ENCODE data around the gene CEP72.
"Not testable (repeated sequence)": the region's sequence is repeated elsewhere in the genome, so short reads cannot be mapped to it uniquely, and the experiment has no call there.

CEP72 gene

GRCh38 chr5:603081-603998 is 8.8 kb upstream of the CEP72 start:
- ChIA-PET CTCF (no interaction called here), POLR2A (no interaction called here)
- DNase-seq (ENCODE audit: extremely low spot score): no peak
- TF ChIP-seq PKNOX1 (IDR thresholded peaks at IDR 0.05) (no peak), SUZ12 (IDR thresholded peaks at IDR 0.05) (no peak), ZNF384 (IDR thresholded peaks at IDR 0.05) (no peak), BHLHE40 (IDR thresholded peaks at IDR 0.05; ENCODE audit: borderline replicate concordance) (no peak), ARNT (IDR thresholded peaks at IDR 0.05) (no peak), NFRKB (IDR thresholded peaks at IDR 0.05) (no peak), SP1 (IDR thresholded peaks at IDR 0.05) (no peak)

- CTCF ChIA-PET: no interaction called here
- DNase-seq (ENCODE audit: extremely low spot score): no peak
- POLR2A ChIA-PET: no interaction called here
- TF ChIP-seq HDGF (IDR thresholded peaks at IDR 0.05; ENCODE audit: borderline replicate concordance) (no peak), TARDBP (IDR thresholded peaks at IDR 0.05) (no peak), NFRKB (IDR thresholded peaks at IDR 0.05) (no peak), ZNF384 (IDR thresholded peaks at IDR 0.05) (no peak), BHLHE40 (IDR thresholded peaks at IDR 0.05; ENCODE audit: borderline replicate concordance) (no peak), ELF4 (IDR thresholded peaks at IDR 0.05) (no peak), CTBP1 (IDR thresholded peaks at IDR 0.05; ENCODE audit: borderline replicate concordance) (no peak), SUZ12 (IDR thresholded peaks at IDR 0.05) (no peak)
Observed at GRCh38 chr5:604391-604831, 7.7 kb upstream of the CEP72 start.

GRCh38 chr5:605090-605489 is 7.0 kb upstream of the CEP72 start:
- CTCF ChIA-PET; POLR2A ChIA-PET; DNase-seq (ENCODE audit: extremely low spot score): not testable (repeated sequence)

- no peak for TF ChIP-seq ARNT (IDR thresholded peaks at IDR 0.05)
- no peak for TF ChIP-seq FOXK2 (IDR thresholded peaks at IDR 0.05)
- no peak for TF ChIP-seq FOXM1 (IDR thresholded peaks at IDR 0.05; ENCODE audit: borderline replicate concordance)
- no peak for TF ChIP-seq CTBP1 (IDR thresholded peaks at IDR 0.05; ENCODE audit: borderline replicate concordance)
- no peak for TF ChIP-seq SUZ12 (IDR thresholded peaks at IDR 0.05)
- TF ChIP-seq TARDBP (IDR thresholded peaks at IDR 0.05): no peak
- TF ChIP-seq ZNF384 (IDR thresholded peaks at IDR 0.05): no peak
- TF ChIP-seq SP1 (IDR thresholded peaks at IDR 0.05): no peak
- TF ChIP-seq HDGF (IDR thresholded peaks at IDR 0.05; ENCODE audit: borderline replicate concordance): no peak
- TF ChIP-seq L3MBTL2 (conservative IDR thresholded peaks at IDR 0.05): no peak
- TF ChIP-seq NFRKB (IDR thresholded peaks at IDR 0.05): no peak
- no peak for TF ChIP-seq BHLHE40 (IDR thresholded peaks at IDR 0.05; ENCODE audit: borderline replicate concordance)
- no peak for TF ChIP-seq ELF4 (IDR thresholded peaks at IDR 0.05)
- no peak for TF ChIP-seq FOXA1 (IDR thresholded peaks at IDR 0.05)
- POLR2A ChIA-PET: no interaction called here
- no peak for DNase-seq (ENCODE audit: extremely low spot score)
- CTCF ChIA-PET: no interaction called here
Observed at GRCh38 chr5:606061-606460, 6.1 kb upstream of the CEP72 start.

- POLR2A ChIA-PET: no interaction called here
- DNase-seq (ENCODE audit: extremely low spot score): no peak
- no peak for TF ChIP-seq ARNT (IDR thresholded peaks at IDR 0.05)
- CTCF ChIA-PET: no interaction called here
Observed at GRCh38 chr5:606526-607399, 5.4 kb upstream of the CEP72 start.

GRCh38 chr5:607541-608428 is 4.4 kb upstream of the CEP72 start:
- CTCF ChIA-PET: no interaction called here
- POLR2A ChIA-PET: no interaction called here
- TF ChIP-seq ZNF384 (IDR thresholded peaks at IDR 0.05): no peak
- no peak for TF ChIP-seq LEF1 (IDR thresholded peaks at IDR 0.05; ENCODE audit: borderline replicate concordance)
- no peak for TF ChIP-seq ELF4 (IDR thresholded peaks at IDR 0.05)
- no peak for TF ChIP-seq CTBP1 (IDR thresholded peaks at IDR 0.05; ENCODE audit: borderline replicate concordance)
- DNase-seq (ENCODE audit: extremely low spot score): no peak

- CTCF ChIA-PET: no interaction called here
- POLR2A ChIA-PET: no interaction called here
- no peak for TF ChIP-seq NFRKB (IDR thresholded peaks at IDR 0.05)
- no peak for TF ChIP-seq FOXA1 (IDR thresholded peaks at IDR 0.05)
- no peak for TF ChIP-seq BHLHE40 (IDR thresholded peaks at IDR 0.05; ENCODE audit: borderline replicate concordance)
- no peak for TF ChIP-seq FOXK2 (IDR thresholded peaks at IDR 0.05)
- TF ChIP-seq L3MBTL2 (conservative IDR thresholded peaks at IDR 0.05): no peak
- TF ChIP-seq LEF1 (IDR thresholded peaks at IDR 0.05; ENCODE audit: borderline replicate concordance): no peak
- TF ChIP-seq ZNF384 (IDR thresholded peaks at IDR 0.05): no peak
- TF ChIP-seq TARDBP (IDR thresholded peaks at IDR 0.05): no peak
- TF ChIP-seq ELF4 (IDR thresholded peaks at IDR 0.05): no peak
- DNase-seq (ENCODE audit: extremely low spot score): no peak
Observed at GRCh38 chr5:608429-609370, 3.4 kb upstream of the CEP72 start.
